WERI-Rb-1 (cell line): ENCODE measurements around the gene ABL2.
"Not testable (repeated sequence)": the region's sequence is repeated elsewhere in the genome, so short reads cannot be mapped to it uniquely, and the experiment has no call there.

Source experiments
- DNase-seq: peaks from one replicate; pipeline ENCODE4 v3.0.0-alpha.2; 2020
- H3K27ac ChIP-seq: fragments of 250-450 bp; sonication (Bioruptor Pico); 2 replicates; pipeline ENCODE4 v1.5.1; 2020; ENCODE audit warnings: mild to moderate bottlenecking, moderate library complexity
- H3K27me3 ChIP-seq: fragments of 250-450 bp; sonication (Bioruptor Pico); 2 replicates; pipeline ENCODE4 v1.5.1; 2021; ENCODE audit warnings: mild to moderate bottlenecking, low read depth, moderate library complexity; ENCODE audit not compliant: insufficient read depth, severe bottlenecking
- H3K36me3 ChIP-seq: fragments of 250-450 bp; sonication (Bioruptor Pico); 2 replicates; pipeline ENCODE4 v1.5.1; 2020; ENCODE audit warnings: mild to moderate bottlenecking, moderate library complexity
- H3K4me3 ChIP-seq: 2 replicates; pipeline ENCODE4 v1.5.1; 2011; ENCODE audit warnings: low read depth, mild to moderate bottlenecking, control low read depth, low read length
- H3K9me3 ChIP-seq: fragments of 250-450 bp; sonication (Bioruptor Pico); 2 replicates; pipeline ENCODE4 v1.5.1; 2021; ENCODE audit warnings: mild to moderate bottlenecking, moderate library complexity; ENCODE audit not compliant: severe bottlenecking
- TF ChIP-seq, protein P1 (sequence below): IDR thresholded peaks from 2 replicates; pipeline ENCODE4 v1.5.1; 2011; ENCODE audit warnings: low read depth, mild to moderate bottlenecking, control low read depth, inconsistent platforms, low read length

The ABL2 gene

DNA sequence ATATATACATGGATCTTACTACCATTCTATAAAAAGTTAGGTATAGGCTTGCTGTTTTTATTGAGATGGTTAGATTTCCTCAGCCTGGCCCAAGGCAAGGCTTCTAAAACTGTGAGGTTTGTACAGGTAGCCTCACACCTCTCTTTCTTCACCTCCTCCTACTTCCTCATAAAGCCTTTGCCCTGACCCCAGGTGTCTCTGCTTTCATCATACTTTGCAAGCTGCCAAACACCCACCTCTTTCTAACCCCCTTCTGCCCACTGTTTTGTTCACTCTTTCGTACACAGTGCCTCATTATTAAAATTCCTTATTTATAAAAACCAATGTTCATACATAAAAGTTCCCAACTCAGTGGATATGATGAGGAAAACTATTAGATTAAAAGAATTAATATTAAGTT lies 32.7 kb upstream of the ABL2 start:
- Histone ChIP-seq H3K36me3 (no peaks in the 10 kb centered on the region), H3K27me3 (no peaks in the 10 kb centered on the region), H3K9me3 (no peaks in the 10 kb centered on the region), H3K4me3 (no peak overlapping the region), H3K27ac (no peak overlapping the region)
- DNase-seq, result no peak
- TF ChIP-seq, protein P1, sequence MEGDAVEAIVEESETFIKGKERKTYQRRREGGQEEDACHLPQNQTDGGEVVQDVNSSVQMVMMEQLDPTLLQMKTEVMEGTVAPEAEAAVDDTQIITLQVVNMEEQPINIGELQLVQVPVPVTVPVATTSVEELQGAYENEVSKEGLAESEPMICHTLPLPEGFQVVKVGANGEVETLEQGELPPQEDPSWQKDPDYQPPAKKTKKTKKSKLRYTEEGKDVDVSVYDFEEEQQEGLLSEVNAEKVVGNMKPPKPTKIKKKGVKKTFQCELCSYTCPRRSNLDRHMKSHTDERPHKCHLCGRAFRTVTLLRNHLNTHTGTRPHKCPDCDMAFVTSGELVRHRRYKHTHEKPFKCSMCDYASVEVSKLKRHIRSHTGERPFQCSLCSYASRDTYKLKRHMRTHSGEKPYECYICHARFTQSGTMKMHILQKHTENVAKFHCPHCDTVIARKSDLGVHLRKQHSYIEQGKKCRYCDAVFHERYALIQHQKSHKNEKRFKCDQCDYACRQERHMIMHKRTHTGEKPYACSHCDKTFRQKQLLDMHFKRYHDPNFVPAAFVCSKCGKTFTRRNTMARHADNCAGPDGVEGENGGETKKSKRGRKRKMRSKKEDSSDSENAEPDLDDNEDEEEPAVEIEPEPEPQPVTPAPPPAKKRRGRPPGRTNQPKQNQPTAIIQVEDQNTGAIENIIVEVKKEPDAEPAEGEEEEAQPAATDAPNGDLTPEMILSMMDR, result no peak

DNA sequence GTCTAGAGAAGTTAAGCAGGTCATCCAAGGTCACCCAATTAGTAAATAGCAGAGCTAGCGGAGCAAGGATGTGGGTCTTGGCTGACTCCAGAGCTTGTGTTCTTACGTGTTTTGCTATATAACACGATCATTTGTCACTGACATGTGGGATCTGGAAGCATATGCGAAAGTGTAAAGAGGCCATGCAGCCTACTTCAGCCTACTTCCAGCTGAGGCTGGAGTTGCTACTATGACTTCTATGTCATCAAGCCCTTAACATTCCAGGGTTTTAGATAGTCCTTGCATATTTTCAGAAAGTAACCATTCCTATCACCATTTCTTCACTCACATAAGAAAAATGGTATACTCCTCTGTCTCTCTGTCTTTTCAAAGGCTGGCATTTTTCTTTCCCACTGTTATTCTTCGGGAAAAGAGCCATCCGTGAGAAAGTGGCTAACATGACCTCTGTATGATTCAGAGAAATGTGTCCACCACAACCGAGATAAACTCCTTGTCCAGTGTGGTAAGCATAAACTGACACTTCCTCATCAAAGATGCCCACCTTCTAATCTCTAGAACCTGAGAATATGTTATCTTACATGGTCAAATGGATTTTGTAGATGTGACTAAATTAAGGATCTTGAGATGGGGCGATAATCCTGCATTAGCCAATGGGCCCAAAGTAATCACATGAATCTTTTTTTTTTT lies 24.0 kb upstream of the ABL2 start:
- TF ChIP-seq, protein P1, result no peak
- no peak for DNase-seq
- no peak overlapping the region for H3K27ac ChIP-seq
- no peaks in the 10 kb centered on the region for H3K36me3 ChIP-seq
- no peak overlapping the region for H3K4me3 ChIP-seq
- H3K27me3 ChIP-seq, result no peaks in the 10 kb centered on the region
- H3K9me3 ChIP-seq, result no peaks in the 10 kb centered on the region

DNA sequence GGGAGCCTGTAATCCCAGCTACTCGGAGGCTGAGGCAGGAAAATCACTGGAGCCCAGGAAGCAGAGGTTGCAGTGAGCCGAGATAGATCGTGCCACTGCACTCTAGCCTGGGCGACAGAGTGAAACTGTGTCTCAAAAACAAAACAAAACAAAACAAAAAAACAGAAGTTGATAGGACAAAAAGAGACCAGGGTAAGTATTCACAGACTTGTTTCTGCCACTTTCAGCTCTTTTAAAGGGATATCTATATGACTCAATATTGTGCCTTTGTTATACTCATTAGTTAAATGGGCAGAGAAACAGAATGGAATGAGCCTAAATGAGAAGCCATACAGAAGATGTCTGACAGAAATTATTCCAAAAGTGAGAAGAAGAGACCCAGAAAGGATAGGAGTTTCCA lies 23.1 kb upstream of the ABL2 start:
- Histone ChIP-seq H3K27me3 (no peaks in the 10 kb centered on the region), H3K27ac (no peak overlapping the region), H3K9me3 (no peaks in the 10 kb centered on the region), H3K36me3 (no peaks in the 10 kb centered on the region), H3K4me3 (no peak overlapping the region)
- TF ChIP-seq, protein P1, result no peak
- DNase-seq, result no peak

DNA sequence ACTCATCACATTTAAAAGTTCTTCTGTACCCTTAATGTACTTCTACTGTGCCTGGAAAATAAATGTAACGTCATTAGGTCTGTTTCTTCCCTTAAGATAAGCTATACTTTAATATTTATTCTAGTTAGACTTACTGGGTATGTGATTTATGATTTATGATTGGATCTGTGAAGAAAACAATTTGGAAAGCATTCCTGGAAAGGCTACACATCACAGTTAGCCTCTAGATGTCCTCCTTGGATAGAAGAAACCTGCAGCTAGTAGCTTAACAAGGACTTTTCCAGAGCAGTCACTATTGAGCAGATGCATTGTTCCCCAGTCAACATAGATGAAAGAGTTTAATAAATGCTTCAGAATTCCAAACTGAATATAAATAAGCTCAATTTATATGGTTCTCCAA lies 22.2 kb upstream of the ABL2 start:
- Histone ChIP-seq H3K4me3 (no peak overlapping the region), H3K36me3 (no peaks in the 10 kb centered on the region), H3K9me3 (no peaks in the 10 kb centered on the region), H3K27ac (no peak overlapping the region), H3K27me3 (no peaks in the 10 kb centered on the region)
- TF ChIP-seq, protein P1, result peak; percentile 57
- DNase-seq, result no peak

DNA sequence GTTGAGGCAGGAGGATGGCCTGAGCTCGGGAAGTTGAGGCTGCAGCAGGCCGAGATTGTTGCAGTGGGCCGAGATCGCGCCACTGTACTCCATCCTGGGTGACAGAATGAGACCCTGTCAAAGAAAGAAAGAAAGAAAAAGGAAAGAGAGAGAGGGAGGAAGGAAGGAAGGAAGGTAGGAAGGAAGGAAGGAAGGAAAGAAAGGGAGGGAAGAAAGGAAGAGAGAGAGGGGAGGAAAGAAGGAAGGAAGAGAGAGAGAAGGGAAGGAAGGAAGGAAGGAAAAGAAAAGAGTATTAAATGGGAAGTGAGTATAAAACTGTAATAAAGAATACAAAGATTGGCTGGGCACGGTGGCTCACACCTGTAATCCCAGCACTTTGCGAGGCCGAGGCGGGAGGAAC lies 18.4 kb upstream of the ABL2 start:
- no peak overlapping the region for H3K4me3 ChIP-seq
- DNase-seq, result no peak
- H3K27ac ChIP-seq, result no peak overlapping the region

DNA sequence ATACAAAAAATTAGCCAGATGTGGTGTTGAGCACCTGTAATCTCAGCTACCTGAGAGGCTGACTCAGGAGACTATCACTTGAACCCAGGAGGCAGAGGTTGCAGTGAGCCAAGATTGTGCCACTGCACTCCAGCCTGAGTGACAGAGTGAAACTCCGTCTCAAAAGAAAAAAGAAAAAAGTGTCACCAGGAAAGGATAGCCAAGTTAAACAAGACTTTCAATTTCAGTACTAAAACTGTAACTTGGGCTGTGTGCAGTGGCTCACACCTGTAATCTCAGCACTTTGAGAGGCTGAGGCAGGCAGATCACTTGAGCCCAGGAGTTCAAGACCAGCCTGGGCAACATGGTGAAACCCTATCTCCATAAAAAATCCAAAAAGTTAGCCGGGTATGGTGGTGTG lies 15.9 kb upstream of the ABL2 start:
- H3K9me3 ChIP-seq, H3K27me3 ChIP-seq, H3K4me3 ChIP-seq, H3K27ac ChIP-seq, H3K36me3 ChIP-seq, DNase-seq: not testable (repeated sequence)

More for the DNA sequence above, 18.4 kb upstream of the ABL2 start:
- Histone ChIP-seq H3K36me3 (no peaks in the 10 kb centered on the region), H3K27me3 (no peaks in the 10 kb centered on the region), H3K9me3 (no peaks in the 10 kb centered on the region)
- TF ChIP-seq, protein P1, result no peak
